Mucosa of descending colon (tissue), 3 donors: ENCODE data around the gene ZNF496. TPM values are rescaled to one million over a fixed set of nuclear protein-coding genes. Genes with fewer than 3 reads are reported as not detected.

Source experiments
- ATAC-seq: fragments of 200-7000 bp; cut with Tn5 transposase; one replicate; pipeline ENCODE4 v1.9.1; 2020; ENCODE audit warnings: mild to moderate bottlenecking, moderate library complexity
- DNase-seq, 3 donors: peaks; one replicate each; pipeline ENCODE4 v3.0.0-alpha.2; 2020
- H3K36me3 ChIP-seq: fragments of 200-600 bp; one replicate; pipeline ENCODE4 v1.8.0; 2021; ENCODE audit warnings: low read depth, mild to moderate bottlenecking
- H3K4me1 ChIP-seq: fragments of 200-600 bp; one replicate; pipeline ENCODE4 v1.8.0; 2021; ENCODE audit warnings: low read depth, mild to moderate bottlenecking
- H3K4me3 ChIP-seq: fragments of 200-600 bp; one replicate; pipeline ENCODE4 v1.8.0; 2021; ENCODE audit warnings: mild to moderate bottlenecking
- H3K9me3 ChIP-seq: fragments of 200-600 bp; one replicate; pipeline ENCODE4 v1.8.0; 2021; ENCODE audit warnings: mild to moderate bottlenecking
- CTCF ChIP-seq: fragments of 200-600 bp; IDR thresholded peaks from one replicate; pipeline ENCODE4 v1.8.0; 2022; ENCODE audit warnings: antibody characterized with exemption, mild to moderate bottlenecking
- intact Hi-C, 2 donors: fragments of 100-400 bp; cut with DNase I in 1 of 2; cut with micrococcal nuclease in 1 of 2; formaldehyde crosslinking; loops; one replicate each; pipeline versions ENCODE4 v1.11.0 to v1.11.1; 2022; cut with DNase I, micrococcal nuclease
- total RNA-seq, 3 donors: library from RNA; stranded (reverse); fragmentation: NEBNext Ultra II Directional in 2 of 3; extraction: Animal tissue kit (Norgen Biotek cat#: 25700) in 2 of 3; gene quantifications; one replicate each; pipeline versions ENCODE4 v1.2.1 to v1.2.4, GENCODE V29; 2021 to 2023
- donor health status: DM: no; HTN: no; CAD: no; lungs with moderate emphysema.
- donor health status: DM: no; HTN: no; CAD: no.
- donor health status: DM: no; HTN: yes; CAD: no.

Gene ZNF496
- total RNA-seq, 3 donors from 2014 or later: 13.3 to 26.5 (median 18.0) TPM

- Histone ChIP-seq H3K4me3 (no peak overlapping the region), H3K36me3 (no peaks in the 10 kb centered on the region)
Measured at GRCh38 chr1:247322849-247323586, 8.6 kb downstream of the ZNF496 start.

GRCh38 chr1:247322442-247322841 lies 9.2 kb downstream of the ZNF496 start:
- Histone ChIP-seq H3K9me3 (no peaks in the 10 kb centered on the region), H3K4me1 (no peaks in the 10 kb centered on the region), H3K36me3 (no peaks in the 10 kb centered on the region), H3K4me3 (no peak overlapping the region)
- intact Hi-C loops: no loop called here
- no peak for DNase-seq
- no peak for ATAC-seq
- TF ChIP-seq CTCF: no peak

More at GRCh38 chr1:247322849-247323586, 8.6 kb downstream of the ZNF496 start:
- Histone ChIP-seq H3K9me3 (no peaks in the 10 kb centered on the region), H3K4me1 (no peaks in the 10 kb centered on the region)
- intact Hi-C loops: no loop called here
- ATAC-seq (no peak), DNase-seq (no peak)
- no peak for TF ChIP-seq CTCF

GRCh38 chr1:247317702-247318101 lies 14.0 kb downstream of the ZNF496 start:
- Histone ChIP-seq H3K36me3 (no peaks in the 10 kb centered on the region), H3K4me1 (no peaks in the 10 kb centered on the region), H3K4me3 (no peak overlapping the region), H3K9me3 (no peaks in the 10 kb centered on the region)
- ATAC-seq (no peak), DNase-seq (no peak)
- TF ChIP-seq CTCF: no peak
- intact Hi-C loops: no loop called here

- TF ChIP-seq CTCF: no peak
- ATAC-seq (no peak), DNase-seq (no peak)
Measured at GRCh38 chr1:247316590-247317197, 15.0 kb downstream of the ZNF496 start.

GRCh38 chr1:247304031-247304430 lies 27.6 kb downstream of the ZNF496 start:
- H3K9me3 ChIP-seq: no peaks in the 10 kb centered on the region
- ATAC-seq: peak; percentile 64
- TF ChIP-seq CTCF: no peak
- intact Hi-C loops: no loop called here
- peaks cover 14% of the 10 kb centered on the region for H3K4me1 ChIP-seq
- H3K36me3 ChIP-seq: no peaks in the 10 kb centered on the region
- DNase-seq: no peak
- no peak overlapping the region for H3K4me3 ChIP-seq

More at GRCh38 chr1:247316590-247317197, 15.0 kb downstream of the ZNF496 start:
- intact Hi-C loops: no loop called here
- Histone ChIP-seq H3K36me3 (no peaks in the 10 kb centered on the region), H3K9me3 (no peaks in the 10 kb centered on the region), H3K4me3 (no peak overlapping the region), H3K4me1 (no peaks in the 10 kb centered on the region)
